ENCODE data around the gene HSPH1.
"Not testable (repeated sequence)": the region's sequence is repeated elsewhere in the genome, so short reads cannot be mapped to it uniquely, and the experiment has no call there.

GRCh38 chr13:31097911-31098434 lies 63.7 kb downstream of the HSPH1 start:
- not testable (repeated sequence) for TF ChIP-seq CTCF (conservative IDR thresholded peaks at IDR 0.05; ENCODE audit: low read depth, low read length); EZH2 (IDR thresholded peaks at IDR 0.05; ENCODE audit: borderline replicate concordance, low read depth, low read length, poor library complexity, severe bottlenecking)
